ENCODE results near the gene BMP10.

- no peak for TF ChIP-seq CTCF (IDR thresholded peaks at IDR 0.05)
- no peak for TF ChIP-seq POLR2A (IDR thresholded peaks at IDR 0.05)
These were observed 36.3 kb downstream of the BMP10 start for GRCh38 chr2:68834737-68835376.

All from thyroid gland (tissue), 4 donors.